SJCRH30 (cell line): ENCODE results near the gene SLC2A3. TPM values are rescaled to one million over a fixed set of nuclear protein-coding genes. Genes with fewer than 3 reads are reported as not detected.

ENCODE experiments used
- DNase-seq, 2 experiments: peaks; one replicate each; pipeline ENCODE4 v3.0.0-alpha.2; 2015 to 2020
- H3K27ac ChIP-seq: fragments of 250-450 bp; sonication (Bioruptor Pico); 2 replicates; pipeline ENCODE4 v1.5.1; 2020; ENCODE audit warnings: mild to moderate bottlenecking, moderate library complexity
- H3K27me3 ChIP-seq: fragments of 250-450 bp; sonication (Bioruptor Pico); 2 replicates; pipeline ENCODE4 v1.5.1; 2020; ENCODE audit warnings: mild to moderate bottlenecking, moderate library complexity
- H3K36me3 ChIP-seq: fragments of 250-450 bp; sonication (Bioruptor Pico); 2 replicates; pipeline ENCODE4 v1.5.1; 2020; ENCODE audit warnings: mild to moderate bottlenecking, moderate library complexity
- H3K4me1 ChIP-seq: fragments of 250-450 bp; sonication (Bioruptor Pico); 2 replicates; pipeline ENCODE4 v1.5.1; 2020; ENCODE audit warnings: mild to moderate bottlenecking, moderate library complexity
- H3K4me3 ChIP-seq: fragments of 250-450 bp; sonication (Bioruptor Pico); 2 replicates; pipeline ENCODE4 v1.5.1; 2020; ENCODE audit warnings: mild to moderate bottlenecking, moderate library complexity
- H3K9me3 ChIP-seq: fragments of 250-450 bp; sonication (Bioruptor Pico); replicated peaks from 2 replicates; pipeline ENCODE4 v1.5.1; 2020; ENCODE audit warnings: mild to moderate bottlenecking, moderate library complexity
- total RNA-seq: library from RNA; depleted of rRNA; stranded (reverse); fragments of >200 nt; shearing (Covaris generic); gene quantifications from 2 replicates; pipeline ENCODE4 v1.2.3, GENCODE V29; 2014; rRNA removed

SLC2A3 gene
- total RNA-seq, 1 experiment from 2014 or later = 2.6 TPM

DNA sequence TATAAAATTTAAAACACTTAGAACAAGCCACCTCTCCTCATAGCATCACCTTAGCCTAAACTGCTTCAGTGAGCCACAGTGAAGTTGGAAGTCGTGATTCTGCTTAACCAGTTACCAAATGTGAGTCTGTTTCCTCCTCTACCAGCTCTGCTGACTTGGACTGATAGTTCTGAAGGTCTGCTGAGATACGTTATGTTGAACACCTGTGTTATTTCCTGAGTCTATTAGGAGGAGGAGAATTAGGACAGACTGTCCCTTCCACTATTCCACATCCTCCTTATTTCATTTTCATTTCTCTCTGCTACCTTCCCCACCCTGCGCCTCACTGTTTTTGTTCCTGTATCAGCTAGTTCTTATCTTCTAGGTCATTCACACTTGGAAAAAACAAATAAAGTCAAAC, 65.7 kb downstream of the SLC2A3 start:
- H3K27ac ChIP-seq = no peak overlapping the region
- H3K4me1 ChIP-seq = no peaks in the 10 kb centered on the region
- no peak overlapping the region for H3K4me3 ChIP-seq
- no peaks in the 10 kb centered on the region for H3K27me3 ChIP-seq
- DNase-seq = no peak
- no peaks in the 10 kb centered on the region for H3K9me3 ChIP-seq
- no peaks in the 10 kb centered on the region for H3K36me3 ChIP-seq

Other genes starting within 250 kb of the SLC2A3 start
- not detected in 2 replicates for gene GDF3, start 240.4 kb downstream of the SLC2A3 start, total RNA-seq
- gene DPPA3, start 224.8 kb downstream of the SLC2A3 start, total RNA-seq = not detected in 2 replicates
- not detected in 2 replicates for gene CLEC4C, start 188.8 kb downstream of the SLC2A3 start, total RNA-seq
- gene NANOGNB, start 171.0 kb downstream of the SLC2A3 start, total RNA-seq = not detected in 2 replicates
- gene NANOG, start 146.8 kb downstream of the SLC2A3 start, total RNA-seq = 0.05 TPM in 1 of 2 replicates, not detected in the other
- 0.04 TPM in 1 of 2 replicates, not detected in the other for gene SLC2A14, start 63.3 kb downstream of the SLC2A3 start, total RNA-seq
- 8.0 and 8.3 TPM in 2 replicates for gene FOXJ2, start 96.5 kb upstream of the SLC2A3 start, total RNA-seq
- 0.06 and 0.08 TPM in 2 replicates for gene C3AR1, start 130.2 kb upstream of the SLC2A3 start, total RNA-seq
- 27.9 and 34.8 TPM in 2 replicates for gene NECAP1, start 146.1 kb upstream of the SLC2A3 start, total RNA-seq
- 0.10 and 0.36 TPM in 2 replicates for gene CLEC4A, start 187.4 kb upstream of the SLC2A3 start, total RNA-seq
- not detected in 2 replicates for gene ZNF705A, start 220.8 kb upstream of the SLC2A3 start, total RNA-seq